K562 (cell line): ENCODE measurements around the gene SGMS1. TPM values are rescaled to one million over a fixed set of nuclear protein-coding genes. Genes with fewer than 3 reads are reported as not detected.

Experiments
- ATF7 ChIP-seq: fragments of 450-650 bp; IDR thresholded peaks from 2 replicates; pipeline ENCODE4 v1.7.1; 2014; ENCODE audit warnings: mild to moderate bottlenecking, moderate library complexity
- CBFA2T3 ChIP-seq: fragments of 450-650 bp; IDR thresholded peaks from 2 replicates; pipeline ENCODE4 v1.6.1; 2017
- DIDO1 ChIP-seq: fragments of 450-650 bp; IDR thresholded peaks from 2 replicates; pipeline ENCODE4 v1.6.1; 2016; ENCODE audit warnings: low read depth, missing biosample characterization, missing genetic modification characterization
- FOSL1 ChIP-seq: fragments of 200-800 bp; sonication (Bioruptor generic); conservative IDR thresholded peaks from 2 replicates; pipeline ENCODE4 v1.6.1; 2016; ENCODE audit warnings: missing genetic modification characterization, missing compliant biosample characterization
- HBP1 ChIP-seq: fragments of 450-650 bp; formaldehyde crosslinking; IDR thresholded peaks from 2 replicates; pipeline ENCODE4 v1.4.0; 2022; ENCODE audit warnings: missing genetic modification characterization
- HDAC8 ChIP-seq: fragments of 450-650 bp; IDR thresholded peaks from 2 replicates; pipeline ENCODE4 v1.6.1; 2016; ENCODE audit warnings: mild to moderate bottlenecking, missing genetic modification characterization, moderate library complexity, missing compliant biosample characterization
- ID3 ChIP-seq, 2 experiments: fragments of 250-450 bp in 1 of 2; fragments of 450-650 bp in 1 of 2; sonication (Bioruptor Pico) in 1 of 2; IDR thresholded peaks; 2 replicates each; pipeline versions ENCODE4 v1.6.1 to v1.8.0; 2016 to 2021; ENCODE audit warnings: mild to moderate bottlenecking in 2 of 2, moderate library complexity in 2 of 2, missing compliant biosample characterization in 1 of 2, missing genetic modification characterization in 1 of 2
- IFI16 ChIP-seq: fragments of 250-450 bp; sonication (Bioruptor Pico); IDR thresholded peaks from 2 replicates; pipeline ENCODE4 v2.1.2; 2022; ENCODE audit warnings: mild to moderate bottlenecking, inconsistent platforms
- MAFK ChIP-seq: IDR thresholded peaks from 2 replicates; pipeline ENCODE4 v1.6.1; 2011; ENCODE audit warnings: low read length, improper control_type of control experiment
- MECOM ChIP-seq: fragments of 250-450 bp; sonication (Bioruptor Pico); IDR thresholded peaks from 2 replicates; pipeline ENCODE4 v1.8.0; 2022; ENCODE audit warnings: inconsistent platforms
- MLX ChIP-seq, 2 experiments: fragments of 450-650 bp in 1 of 2; sonication (generic) in 1 of 2; formaldehyde crosslinking; conservative IDR thresholded peaks; 2 replicates each; pipeline versions ENCODE4 v1.4.0 to v1.8.1; 2020 to 2022; ENCODE audit warnings: mild to moderate bottlenecking in 1 of 2, missing genetic modification reagents in 1 of 2
- NFXL1 ChIP-seq: fragments of 450-650 bp; formaldehyde crosslinking; IDR thresholded peaks from 2 replicates; pipeline ENCODE4 v1.4.0; 2021; ENCODE audit warnings: mild to moderate bottlenecking
- RBFOX2 ChIP-seq: fragments of 200-400 bp; formaldehyde crosslinking; IDR thresholded peaks from 2 replicates; pipeline ENCODE4 v1.6.1; 2017; ENCODE audit warnings: low read depth, mild to moderate bottlenecking, low read length, moderate library complexity
- RFX1 ChIP-seq: fragments of 450-650 bp; IDR thresholded peaks from 2 replicates; pipeline ENCODE4 v1.6.1; 2016; ENCODE audit warnings: mild to moderate bottlenecking, moderate library complexity
- SAP30 ChIP-seq: fragments of 200-600 bp; sonication (generic); IDR thresholded peaks from 2 replicates; pipeline ENCODE4 v1.6.1; 2012; ENCODE audit warnings: borderline replicate concordance, low read depth, mild to moderate bottlenecking, moderate library complexity, low read length, control low read depth, inconsistent platforms; ENCODE audit not compliant: insufficient read depth, poor library complexity, severe bottlenecking
- SIRT6 ChIP-seq: IDR thresholded peaks from one replicate; pipeline ENCODE4 v1.6.1; 2012; ENCODE audit warnings: low read depth, mild to moderate bottlenecking, control low read depth, inconsistent platforms, low read length, moderate library complexity
- SMAD1 ChIP-seq: fragments of 150-350 bp; IDR thresholded peaks from 2 replicates; pipeline ENCODE4 v1.6.1; 2014; ENCODE audit warnings: low read length, low read depth; ENCODE audit not compliant: partially characterized antibody
- TAF1 ChIP-seq: IDR thresholded peaks from 2 replicates; pipeline ENCODE4 v1.6.1; 2011; ENCODE audit warnings: mild to moderate bottlenecking, low read length, moderate library complexity; ENCODE audit not compliant: insufficient read depth, control insufficient read depth, severe bottlenecking; ENCODE audit errors: extremely low read depth
- TCFL5 ChIP-seq: fragments of 250-450 bp; sonication (Bioruptor Pico); conservative IDR thresholded peaks from 2 replicates; pipeline ENCODE4 v1.6.1; 2021; ENCODE audit warnings: mild to moderate bottlenecking, moderate library complexity, matching md5 sums
- WHSC1 ChIP-seq: IDR thresholded peaks from one replicate; pipeline ENCODE4 v1.6.1; 2012; ENCODE audit warnings: low read length, control low read depth, inconsistent platforms
- ZEB2 ChIP-seq: fragments of 450-650 bp; IDR thresholded peaks from 2 replicates; pipeline ENCODE4 v1.6.1; 2016
- ZNF133 ChIP-seq: fragments of 250-450 bp; sonication (Bioruptor Pico); IDR thresholded peaks from 2 replicates; pipeline ENCODE4 v1.4.0; 2020; ENCODE audit warnings: mild to moderate bottlenecking
- ZNF253 ChIP-seq: fragments of 250-450 bp; sonication (Bioruptor Pico); conservative IDR thresholded peaks from 2 replicates; pipeline ENCODE4 v1.6.1; 2021; ENCODE audit warnings: mild to moderate bottlenecking
- ZNF347 ChIP-seq: fragments of 450-650 bp; formaldehyde crosslinking; IDR thresholded peaks from 2 replicates; pipeline ENCODE4 v1.4.0; 2020; ENCODE audit warnings: low read depth, mild to moderate bottlenecking, moderate library complexity
- polyA plus RNA-seq, 8 experiments: library from polyadenylated mRNA; depleted of rRNA in 4 of 8; stranded (reverse) in 5 of 8; unstranded in 3 of 8; fragments of >200 nt; fragmentation: Nextera tagmentation in 2 of 8; fragmentation: Illumina TruSeq in 1 of 8; extraction: Ambion mirVana in 2 of 8; extraction: Trizol in 1 of 8; gene quantifications; 2 replicates each; pipeline versions ENCODE4 v1.2.1 to v1.2.3, GENCODE V29; 2011 to 2014; ENCODE audit warnings: inconsistent platforms in 1 of 8, missing spikeins in 1 of 8
- total RNA-seq, 7 experiments: library from RNA; depleted of rRNA in 6 of 7; stranded (reverse); fragments of >200 nt in 6 of 7; fragmentation: Illumina TruSeq in 2 of 7; extraction: Trizol in 2 of 7; gene quantifications; 2 replicates each; pipeline versions ENCODE4 v1.2.1 to v1.2.3, GENCODE V29; 2011 to 2021; ENCODE audit warnings: low replicate concordance in 1 of 7
- TF ChIP-seq, protein P1 (sequence below): sonication (generic); formaldehyde crosslinking; IDR thresholded peaks from 2 replicates; pipeline ENCODE4 v1.8.1; 2023; ENCODE audit warnings: mild to moderate bottlenecking, missing genetic modification reagents
- TF ChIP-seq, protein P2 (sequence below): fragments of 250-450 bp; sonication (Bioruptor Pico); IDR thresholded peaks from 2 replicates; pipeline ENCODE4 v1.8.0; 2021; ENCODE audit warnings: borderline replicate concordance, mild to moderate bottlenecking, moderate library complexity; ENCODE audit not compliant: poor library complexity, severe bottlenecking

Gene SGMS1
- total and polyA plus RNA-seq, 9 of the 15 experiments (the other 6 are each of a cell fraction or from before 2014, with no cell fraction given) = 22.6 to 232 (median 82.2) TPM

- TF ChIP-seq, protein P1, sequence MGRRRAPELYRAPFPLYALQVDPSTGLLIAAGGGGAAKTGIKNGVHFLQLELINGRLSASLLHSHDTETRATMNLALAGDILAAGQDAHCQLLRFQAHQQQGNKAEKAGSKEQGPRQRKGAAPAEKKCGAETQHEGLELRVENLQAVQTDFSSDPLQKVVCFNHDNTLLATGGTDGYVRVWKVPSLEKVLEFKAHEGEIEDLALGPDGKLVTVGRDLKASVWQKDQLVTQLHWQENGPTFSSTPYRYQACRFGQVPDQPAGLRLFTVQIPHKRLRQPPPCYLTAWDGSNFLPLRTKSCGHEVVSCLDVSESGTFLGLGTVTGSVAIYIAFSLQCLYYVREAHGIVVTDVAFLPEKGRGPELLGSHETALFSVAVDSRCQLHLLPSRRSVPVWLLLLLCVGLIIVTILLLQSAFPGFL (CRISPR knock-in tag) = no peak
- TF ChIP-seq FOSL1 (tag) (peak; percentile 59), MAFK (0 out of 2 replicates have a peak, but pooled peaks have one; percentile 11), TCFL5 (no peak), ZNF347 (CRISPR knock-in tag) (no peak), DIDO1 (tag) (no peak), ZNF253 (CRISPR knock-in tag) (no peak), ID3 (CRISPR knock-in tag; IDR thresholded peaks at IDR 0.05) (no peak), ID3 (tag; IDR thresholded peaks at IDR 0.05) (no peak; the same call in 1 of the 2 replicates), RFX1 (no peak), MLX (CRISPR knock-in tag; conservative IDR thresholded peaks at IDR 0.05) (no peak), CBFA2T3 (peak; percentile 92), SMAD1 (no peak), ZEB2 (peak; percentile 50; the same call in 1 of the 2 replicates), HBP1 (CRISPR knock-in tag) (no peak), SAP30 (no peak), MECOM (CRISPR knock-in tag) (peak; percentile 80), NFXL1 (CRISPR knock-in tag) (no peak), ZNF133 (0 out of 2 replicates have a peak, but pooled peaks have one; percentile 14), TAF1 (peak; percentile 41), ATF7 (no peak), HDAC8 (tag) (no peak), RBFOX2 (no peak), IFI16 (no peak), WHSC1 (no peak), SIRT6 (no peak)
- TF ChIP-seq, protein P2, sequence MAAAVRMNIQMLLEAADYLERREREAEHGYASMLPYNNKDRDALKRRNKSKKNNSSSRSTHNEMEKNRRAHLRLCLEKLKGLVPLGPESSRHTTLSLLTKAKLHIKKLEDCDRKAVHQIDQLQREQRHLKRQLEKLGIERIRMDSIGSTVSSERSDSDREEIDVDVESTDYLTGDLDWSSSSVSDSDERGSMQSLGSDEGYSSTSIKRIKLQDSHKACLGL = no peak
Observed at GRCh38 chr10:50554995-50555568, 68.7 kb downstream of the SGMS1 start (continued).
